ENCODE measurements around the gene SYT17.

- no peak for TF ChIP-seq POLR2A (IDR thresholded peaks at IDR 0.05)
- no peak for TF ChIP-seq POLR2AphosphoS5 (IDR thresholded peaks at IDR 0.05; ENCODE audit: insufficient read depth in 1 of 2, low read depth in 1 of 2)
Measured at GRCh38 chr16:19242987-19243575, 75.0 kb downstream of the SYT17 start.

Data from vagina (tissue), 2 donors.